HFF-Myc (cell line): ENCODE measurements around the gene JMJD1C.
"Not testable (repeated sequence)": the region's sequence is repeated elsewhere in the genome, so short reads cannot be mapped to it uniquely, and the experiment has no call there.

Experiments used
- DNase-seq: peaks from one replicate; pipeline ENCODE4 v3.0.0-alpha.2; 2011; ENCODE audit warnings: low read depth; ENCODE audit errors: extremely low read depth
- H3K4me3 ChIP-seq: replicated peaks from 2 replicates; pipeline ENCODE4 v1.5.1; 2011; ENCODE audit warnings: low read depth, mild to moderate bottlenecking, control low read depth, low read length
- TF ChIP-seq, protein P1 (sequence below): IDR thresholded peaks from 2 replicates; pipeline ENCODE4 v1.5.1; 2012; ENCODE audit warnings: mild to moderate bottlenecking, low read depth, low read length, control low read depth; ENCODE audit errors: missing control alignments

JMJD1C gene

DNA sequence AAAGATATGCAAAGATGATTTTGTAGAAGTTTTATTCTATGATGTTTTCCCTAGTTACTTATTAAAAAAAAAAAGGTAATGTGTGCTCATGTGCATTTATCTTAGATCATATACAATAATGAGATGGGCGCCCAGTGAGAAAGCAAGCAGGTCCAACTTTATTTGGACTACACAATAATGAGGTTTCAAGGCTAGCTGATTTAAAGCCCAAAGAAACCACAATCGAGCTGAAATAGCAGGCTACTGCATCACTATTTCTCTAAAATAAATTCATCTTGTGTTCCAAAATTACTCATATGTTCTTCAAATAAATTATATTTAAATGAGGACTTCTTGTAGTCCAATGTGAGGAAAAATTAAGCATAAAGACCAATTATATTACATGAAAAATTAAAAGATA, 110.1 kb downstream of the JMJD1C start:
- no peak overlapping the region for H3K4me3 ChIP-seq
- TF ChIP-seq, protein P1, sequence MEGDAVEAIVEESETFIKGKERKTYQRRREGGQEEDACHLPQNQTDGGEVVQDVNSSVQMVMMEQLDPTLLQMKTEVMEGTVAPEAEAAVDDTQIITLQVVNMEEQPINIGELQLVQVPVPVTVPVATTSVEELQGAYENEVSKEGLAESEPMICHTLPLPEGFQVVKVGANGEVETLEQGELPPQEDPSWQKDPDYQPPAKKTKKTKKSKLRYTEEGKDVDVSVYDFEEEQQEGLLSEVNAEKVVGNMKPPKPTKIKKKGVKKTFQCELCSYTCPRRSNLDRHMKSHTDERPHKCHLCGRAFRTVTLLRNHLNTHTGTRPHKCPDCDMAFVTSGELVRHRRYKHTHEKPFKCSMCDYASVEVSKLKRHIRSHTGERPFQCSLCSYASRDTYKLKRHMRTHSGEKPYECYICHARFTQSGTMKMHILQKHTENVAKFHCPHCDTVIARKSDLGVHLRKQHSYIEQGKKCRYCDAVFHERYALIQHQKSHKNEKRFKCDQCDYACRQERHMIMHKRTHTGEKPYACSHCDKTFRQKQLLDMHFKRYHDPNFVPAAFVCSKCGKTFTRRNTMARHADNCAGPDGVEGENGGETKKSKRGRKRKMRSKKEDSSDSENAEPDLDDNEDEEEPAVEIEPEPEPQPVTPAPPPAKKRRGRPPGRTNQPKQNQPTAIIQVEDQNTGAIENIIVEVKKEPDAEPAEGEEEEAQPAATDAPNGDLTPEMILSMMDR, result no peak
- no peak for DNase-seq

DNA sequence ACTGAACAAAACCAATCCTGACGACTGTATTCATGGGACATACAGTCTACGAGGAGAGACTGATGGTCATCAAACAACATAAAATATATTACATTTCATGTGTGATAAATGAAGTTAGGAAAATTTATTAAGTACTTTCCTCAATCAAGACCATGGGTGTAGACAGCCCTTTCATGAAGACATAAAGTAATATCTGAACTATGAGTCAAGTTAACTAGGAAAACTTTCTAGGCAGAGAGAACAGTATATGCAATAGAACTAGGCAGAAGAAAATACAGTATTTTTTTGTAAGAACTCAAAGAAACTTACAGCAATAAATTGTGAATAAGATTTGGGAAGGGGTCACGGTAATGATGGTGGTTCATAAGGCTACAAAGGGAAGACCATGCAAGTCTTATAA, 112.8 kb downstream of the JMJD1C start:
- DNase-seq, result no peak
- TF ChIP-seq, protein P1, result no peak

DNA sequence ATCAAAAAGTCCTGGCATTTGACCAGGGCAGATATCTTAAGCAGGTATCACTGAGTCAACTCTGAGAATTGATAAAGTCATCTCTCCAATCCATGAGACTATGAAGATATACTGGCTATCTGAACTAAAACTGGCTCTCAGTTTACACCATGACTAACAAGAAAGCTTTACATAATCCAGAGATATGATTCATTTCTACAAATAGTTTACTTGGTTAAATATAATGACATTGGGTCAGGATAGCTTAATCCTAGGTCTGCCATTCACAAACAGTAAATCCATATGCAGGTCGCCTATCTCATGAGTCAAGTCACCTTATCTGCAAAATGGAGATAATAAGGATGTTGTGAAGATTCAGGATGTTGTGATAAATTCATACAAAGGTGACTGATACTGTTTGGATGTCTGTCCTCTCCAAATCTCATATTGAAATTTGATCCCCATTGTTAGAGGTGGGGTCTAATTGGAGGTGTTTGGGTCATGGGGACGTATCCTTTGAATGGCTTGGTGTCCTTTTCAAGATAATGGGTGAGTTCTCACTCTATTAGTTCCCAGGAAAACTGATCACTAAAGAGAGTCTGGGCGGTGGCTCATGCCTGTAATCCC, 117.4 kb downstream of the JMJD1C start:
- no peak for DNase-seq
- no peak overlapping the region for H3K4me3 ChIP-seq
- TF ChIP-seq, protein P1, result no peak

More for the DNA sequence above, 112.8 kb downstream of the JMJD1C start:
- H3K4me3 ChIP-seq, result no peak overlapping the region

DNA sequence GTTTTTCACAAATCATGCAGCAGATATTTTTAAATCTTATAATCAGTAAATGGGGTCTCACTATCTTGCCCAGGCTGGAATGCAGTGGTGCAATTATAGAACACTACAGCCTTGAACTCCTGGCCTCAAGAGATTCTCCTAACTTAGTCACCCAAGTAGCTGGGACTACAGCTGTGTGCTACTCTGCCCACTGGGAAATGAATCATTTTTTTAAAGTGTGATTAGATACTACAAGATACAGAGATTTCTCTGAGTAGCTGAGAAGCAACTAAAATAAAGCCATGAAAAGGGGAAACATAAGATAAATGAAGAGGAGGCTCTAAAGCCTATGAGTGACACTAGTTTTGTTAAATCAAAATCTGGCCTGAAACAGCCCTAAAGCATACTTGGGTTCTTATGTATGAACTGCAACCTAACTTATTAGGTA, 119.7 kb downstream of the JMJD1C start:
- TF ChIP-seq, protein P1, result no peak
- no peak for DNase-seq
- no peak overlapping the region for H3K4me3 ChIP-seq

DNA sequence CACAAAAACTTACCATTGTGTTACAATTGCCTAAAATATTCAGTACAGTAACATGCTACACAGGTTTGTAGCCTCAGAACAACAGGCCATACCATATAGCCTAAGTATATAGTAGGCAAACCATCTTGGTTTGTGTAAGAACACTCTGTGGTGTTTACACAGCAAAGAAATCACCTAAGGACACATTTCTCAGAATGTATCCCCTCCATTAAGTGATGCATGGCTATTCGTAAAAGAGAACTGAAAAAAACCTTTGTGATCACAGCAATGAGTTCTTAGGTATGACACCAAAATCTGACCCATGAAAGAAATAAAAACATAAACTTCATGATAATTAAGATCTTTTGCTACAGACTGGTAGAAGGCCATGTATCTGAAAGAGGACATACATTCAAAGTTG, 121.5 kb downstream of the JMJD1C start:
- TF ChIP-seq, protein P1, result no peak
- no peak for DNase-seq
- no peak overlapping the region for H3K4me3 ChIP-seq

DNA sequence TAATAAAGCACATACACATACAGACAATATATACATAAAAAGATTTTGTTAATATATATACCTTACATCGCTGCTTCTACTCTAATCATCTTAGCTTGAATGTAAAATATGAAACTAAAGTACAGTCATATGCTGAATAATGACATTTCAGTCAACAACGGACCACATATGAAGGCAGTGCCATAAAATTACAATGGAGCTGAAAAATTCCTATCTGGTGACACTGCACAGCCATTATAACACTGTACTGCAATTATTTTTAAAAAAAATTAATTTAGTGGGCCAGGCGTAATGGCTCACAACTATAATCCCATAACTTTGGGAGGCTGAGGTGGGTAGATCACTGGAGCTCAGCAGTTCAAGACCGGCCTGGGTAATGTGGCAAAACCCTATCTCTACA, 122.3 kb downstream of the JMJD1C start:
- TF ChIP-seq, protein P1, result no peak
- DNase-seq, result no peak

DNA sequence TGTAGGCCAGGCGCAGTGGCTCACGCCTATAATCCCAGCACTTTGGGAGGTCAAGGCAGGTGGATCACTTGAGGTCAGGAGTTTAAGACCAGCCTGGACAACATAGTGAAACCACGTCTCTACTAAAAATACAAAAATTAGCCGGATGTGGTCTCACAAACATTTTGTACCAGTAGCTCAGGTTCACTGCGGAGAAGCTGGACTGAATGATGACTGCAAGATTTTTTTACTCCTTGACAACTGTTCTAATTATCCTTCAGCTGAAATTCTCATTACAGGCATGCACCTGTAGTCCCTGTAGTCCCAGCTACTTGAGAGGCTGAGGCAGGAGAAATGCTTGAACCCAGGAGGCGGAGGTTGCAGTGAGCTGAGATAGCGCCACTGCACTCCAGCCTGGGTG, 126.1 kb downstream of the JMJD1C start:
- not testable (repeated sequence) for DNase-seq, H3K4me3 ChIP-seq

More for the DNA sequence above, 122.3 kb downstream of the JMJD1C start:
- no peak overlapping the region for H3K4me3 ChIP-seq
